HepG2 (cell line): Measurements from ENCODE around the gene DDR1. TPM values are rescaled to one million over a fixed set of nuclear protein-coding genes. Genes with fewer than 3 reads are reported as not detected.
A peak's percentile ranks its signal among the peaks of the same experiment; 100 is the strongest.

Experiments
- ARNT2 ChIP-seq: sonication (generic); formaldehyde crosslinking; IDR thresholded peaks from 2 replicates; pipeline ENCODE4 v1.8.0; 2022; ENCODE audit warnings: mild to moderate bottlenecking, low read depth, missing genetic modification reagents, moderate library complexity
- DMAP1 ChIP-seq: IDR thresholded peaks from 2 replicates; pipeline ENCODE4 v1.6.1; 2016
- FOXA3 ChIP-seq: IDR thresholded peaks from 2 replicates; pipeline ENCODE4 v1.6.1; 2016; ENCODE audit warnings: missing genetic modification reagents, missing compliant biosample characterization
- GTF3A ChIP-seq: sonication (generic); formaldehyde crosslinking; conservative IDR thresholded peaks from 2 replicates; pipeline ENCODE4 v1.4.0; 2020; ENCODE audit warnings: mild to moderate bottlenecking, missing genetic modification reagents
- KMT2A ChIP-seq: sonication (generic); formaldehyde crosslinking; IDR thresholded peaks from 2 replicates; pipeline ENCODE4 v1.4.0; 2020; ENCODE audit warnings: missing genetic modification reagents
- PRMT3 ChIP-seq: sonication (generic); formaldehyde crosslinking; IDR thresholded peaks from 2 replicates; pipeline ENCODE4 v1.8.1; 2022; ENCODE audit warnings: low read depth, mild to moderate bottlenecking, moderate library complexity, missing genetic modification reagents, borderline replicate concordance
- SNAPC2 ChIP-seq: sonication (generic); formaldehyde crosslinking; IDR thresholded peaks from 2 replicates; pipeline ENCODE4 v1.8.1; 2022; ENCODE audit warnings: mild to moderate bottlenecking, missing genetic modification reagents
- TARDBP ChIP-seq: sonication (generic); formaldehyde crosslinking; IDR thresholded peaks from 2 replicates; pipeline ENCODE4 v1.8.0; 2022; ENCODE audit warnings: mild to moderate bottlenecking, missing genetic modification reagents
- ZC3H13 ChIP-seq: sonication (generic); formaldehyde crosslinking; IDR thresholded peaks from 2 replicates; pipeline ENCODE4 v1.8.1; 2023; ENCODE audit warnings: mild to moderate bottlenecking, missing genetic modification reagents, moderate library complexity
- ZFP90 ChIP-seq: sonication (generic); formaldehyde crosslinking; IDR thresholded peaks from 2 replicates; pipeline ENCODE4 v1.8.0; 2022; ENCODE audit warnings: missing genetic modification reagents, mild to moderate bottlenecking, inconsistent platforms, borderline replicate concordance
- ZNF264 ChIP-seq: sonication (generic); formaldehyde crosslinking; IDR thresholded peaks from 2 replicates; pipeline ENCODE4 v1.4.0; 2020; ENCODE audit warnings: missing genetic modification reagents
- ZSCAN9 ChIP-seq: IDR thresholded peaks from 2 replicates; pipeline ENCODE4 v1.6.1; 2016; ENCODE audit warnings: borderline replicate concordance
- polyA plus RNA-seq, 8 experiments: library from polyadenylated mRNA; depleted of rRNA in 3 of 8; stranded (reverse) in 7 of 8; unstranded in 1 of 8; fragments of >200 nt; fragmentation: Illumina TruSeq in 4 of 8; extraction: Trizol in 4 of 8; gene quantifications; 2 replicates each; pipeline versions ENCODE4 v1.2.1 to v1.2.3, GENCODE V29; 2011 to 2016; ENCODE audit warnings: low read depth in 4 of 8, missing spikeins in 1 of 8, mixed read lengths in 1 of 8; ENCODE audit not compliant: insufficient read depth in 1 of 8
- total RNA-seq, 5 experiments: library from RNA; depleted of rRNA; stranded (reverse); fragments of >200 nt; fragmentation: Illumina TruSeq; extraction: Trizol; gene quantifications; 2 replicates each; pipeline ENCODE4 v1.2.3, GENCODE V29; 2016; ENCODE audit warnings: low read depth in 1 of 5
- TF ChIP-seq, protein P1 (sequence below): sonication (generic); formaldehyde crosslinking; IDR thresholded peaks from 2 replicates; pipeline ENCODE4 v1.4.0; 2020; ENCODE audit warnings: missing genetic modification reagents, mild to moderate bottlenecking, borderline replicate concordance
- TF ChIP-seq, protein P2 (sequence below): sonication (generic); formaldehyde crosslinking; IDR thresholded peaks from 2 replicates; pipeline ENCODE4 v1.5.0; 2020; ENCODE audit warnings: missing genetic modification reagents, mild to moderate bottlenecking, borderline replicate concordance
- TF ChIP-seq, protein P3 (sequence below): IDR thresholded peaks from 2 replicates; pipeline ENCODE4 v1.6.1; 2012; ENCODE audit warnings: inconsistent platforms
- TF ChIP-seq, protein P4 (sequence below): IDR thresholded peaks from 2 replicates; pipeline ENCODE4 v1.6.1; 2016; ENCODE audit warnings: missing compliant biosample characterization, missing genetic modification reagents, borderline replicate concordance
- TF ChIP-seq, protein P5 (sequence below): sonication (generic); formaldehyde crosslinking; IDR thresholded peaks from 2 replicates; pipeline ENCODE4 v1.4.0; 2020; ENCODE audit warnings: low read depth, missing genetic modification reagents

The DDR1 gene
- total and polyA plus RNA-seq, 2 of the 13 experiments (the other 11 are each of a cell fraction or from before 2014, with no cell fraction given): 16.7 to 20.2 TPM

DNA sequence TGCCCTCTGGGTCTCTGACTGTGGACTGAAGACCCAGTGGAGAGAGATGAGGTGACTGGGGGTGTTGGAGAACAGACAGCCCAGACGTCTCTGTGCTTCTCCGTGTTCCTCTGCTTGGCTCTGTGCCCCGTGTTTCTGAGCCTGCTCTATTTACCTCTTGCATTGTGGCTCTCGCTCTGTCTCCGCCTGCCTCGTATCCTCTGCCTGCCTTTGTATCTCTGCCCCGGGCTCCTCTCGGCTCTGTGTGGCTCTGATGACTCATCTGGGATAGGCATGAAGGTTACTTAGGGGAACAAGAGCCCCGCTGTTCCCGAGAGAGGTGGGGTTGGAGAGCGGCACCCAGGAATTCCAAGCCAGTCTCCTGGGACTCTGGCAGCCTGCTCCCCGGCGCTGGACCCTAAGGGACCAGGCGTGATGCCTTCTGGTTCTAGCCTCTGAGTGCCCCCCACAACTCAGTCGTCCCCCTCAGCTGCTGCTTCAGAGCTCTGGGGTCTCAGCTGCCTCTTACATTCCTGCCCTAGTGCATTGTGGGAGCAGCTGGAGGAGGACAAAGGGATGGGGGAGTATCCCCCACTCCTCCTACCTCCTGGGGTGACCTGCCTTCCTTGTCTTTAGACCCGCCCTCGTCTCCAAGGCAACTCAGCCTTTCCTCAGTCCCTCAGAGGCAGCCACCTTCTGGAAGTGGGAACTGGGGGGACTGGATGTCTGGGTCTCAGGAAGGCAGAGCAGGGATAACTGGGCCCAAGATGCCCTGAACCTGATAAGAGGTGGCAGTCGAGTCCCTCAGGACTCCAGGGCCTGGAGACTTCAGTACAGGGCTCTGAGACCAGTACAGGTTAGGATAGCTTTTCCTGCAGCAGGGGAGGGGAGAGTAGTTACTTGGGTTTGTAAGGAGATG is 1.9 kb downstream of the DDR1 start (continued):
- TF ChIP-seq, protein P1, sequence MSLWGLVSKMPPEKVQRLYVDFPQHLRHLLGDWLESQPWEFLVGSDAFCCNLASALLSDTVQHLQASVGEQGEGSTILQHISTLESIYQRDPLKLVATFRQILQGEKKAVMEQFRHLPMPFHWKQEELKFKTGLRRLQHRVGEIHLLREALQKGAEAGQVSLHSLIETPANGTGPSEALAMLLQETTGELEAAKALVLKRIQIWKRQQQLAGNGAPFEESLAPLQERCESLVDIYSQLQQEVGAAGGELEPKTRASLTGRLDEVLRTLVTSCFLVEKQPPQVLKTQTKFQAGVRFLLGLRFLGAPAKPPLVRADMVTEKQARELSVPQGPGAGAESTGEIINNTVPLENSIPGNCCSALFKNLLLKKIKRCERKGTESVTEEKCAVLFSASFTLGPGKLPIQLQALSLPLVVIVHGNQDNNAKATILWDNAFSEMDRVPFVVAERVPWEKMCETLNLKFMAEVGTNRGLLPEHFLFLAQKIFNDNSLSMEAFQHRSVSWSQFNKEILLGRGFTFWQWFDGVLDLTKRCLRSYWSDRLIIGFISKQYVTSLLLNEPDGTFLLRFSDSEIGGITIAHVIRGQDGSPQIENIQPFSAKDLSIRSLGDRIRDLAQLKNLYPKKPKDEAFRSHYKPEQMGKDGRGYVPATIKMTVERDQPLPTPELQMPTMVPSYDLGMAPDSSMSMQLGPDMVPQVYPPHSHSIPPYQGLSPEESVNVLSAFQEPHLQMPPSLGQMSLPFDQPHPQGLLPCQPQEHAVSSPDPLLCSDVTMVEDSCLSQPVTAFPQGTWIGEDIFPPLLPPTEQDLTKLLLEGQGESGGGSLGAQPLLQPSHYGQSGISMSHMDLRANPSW (CRISPR knock-in tag): no peak
- TF ChIP-seq PRMT3 (CRISPR knock-in tag) (no peak), TARDBP (CRISPR knock-in tag) (no peak), DMAP1 (0 out of 2 replicates have a peak, but pooled peaks have one; percentile 47), FOXA3 (CRISPR knock-in tag) (peak; percentile 39; the same call in 1 of the 2 replicates), SNAPC2 (CRISPR knock-in tag) (no peak), ARNT2 (CRISPR knock-in tag) (no peak; the same call in 1 of the 2 replicates), KMT2A (CRISPR knock-in tag) (0 out of 2 replicates have a peak, but pooled peaks have one; percentile 39), ZFP90 (CRISPR knock-in tag) (0 out of 2 replicates have a peak, but pooled peaks have one; percentile 58), ZNF264 (CRISPR knock-in tag) (0 out of 2 replicates have a peak, but pooled peaks have one; percentile 55), ZC3H13 (CRISPR knock-in tag) (0 out of 2 replicates have a peak, but pooled peaks have one; percentile 40), ZSCAN9 (CRISPR knock-in tag) (no peak), GTF3A (CRISPR knock-in tag) (peak; percentile 76; the same call in 1 of the 2 replicates)
- TF ChIP-seq, protein P2, sequence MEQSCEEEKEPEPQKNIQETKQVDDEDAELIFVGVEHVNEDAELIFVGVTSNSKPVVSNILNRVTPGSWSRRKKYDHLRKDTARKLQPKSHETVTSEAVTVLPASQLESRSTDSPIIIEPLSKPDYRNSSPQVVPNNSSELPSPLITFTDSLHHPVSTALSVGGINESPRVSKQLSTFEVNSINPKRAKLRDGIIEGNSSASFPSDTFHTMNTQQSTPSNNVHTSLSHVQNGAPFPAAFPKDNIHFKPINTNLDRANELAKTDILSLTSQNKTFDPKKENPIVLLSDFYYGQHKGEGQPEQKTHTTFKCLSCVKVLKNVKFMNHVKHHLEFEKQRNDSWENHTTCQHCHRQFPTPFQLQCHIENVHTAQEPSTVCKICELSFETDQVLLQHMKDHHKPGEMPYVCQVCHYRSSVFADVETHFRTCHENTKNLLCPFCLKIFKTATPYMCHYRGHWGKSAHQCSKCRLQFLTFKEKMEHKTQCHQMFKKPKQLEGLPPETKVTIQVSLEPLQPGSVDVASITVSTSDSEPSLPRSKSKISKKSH (CRISPR knock-in tag): no peak
- TF ChIP-seq, protein P3, sequence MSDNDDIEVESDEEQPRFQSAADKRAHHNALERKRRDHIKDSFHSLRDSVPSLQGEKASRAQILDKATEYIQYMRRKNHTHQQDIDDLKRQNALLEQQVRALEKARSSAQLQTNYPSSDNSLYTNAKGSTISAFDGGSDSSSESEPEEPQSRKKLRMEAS: peak; percentile 35; the same call in 1 of the 2 replicates
- TF ChIP-seq, protein P4, sequence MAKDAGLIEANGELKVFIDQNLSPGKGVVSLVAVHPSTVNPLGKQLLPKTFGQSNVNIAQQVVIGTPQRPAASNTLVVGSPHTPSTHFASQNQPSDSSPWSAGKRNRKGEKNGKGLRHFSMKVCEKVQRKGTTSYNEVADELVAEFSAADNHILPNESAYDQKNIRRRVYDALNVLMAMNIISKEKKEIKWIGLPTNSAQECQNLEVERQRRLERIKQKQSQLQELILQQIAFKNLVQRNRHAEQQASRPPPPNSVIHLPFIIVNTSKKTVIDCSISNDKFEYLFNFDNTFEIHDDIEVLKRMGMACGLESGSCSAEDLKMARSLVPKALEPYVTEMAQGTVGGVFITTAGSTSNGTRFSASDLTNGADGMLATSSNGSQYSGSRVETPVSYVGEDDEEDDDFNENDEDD (CRISPR knock-in tag): no peak; the same call in 1 of the 2 replicates
- TF ChIP-seq, protein P5, sequence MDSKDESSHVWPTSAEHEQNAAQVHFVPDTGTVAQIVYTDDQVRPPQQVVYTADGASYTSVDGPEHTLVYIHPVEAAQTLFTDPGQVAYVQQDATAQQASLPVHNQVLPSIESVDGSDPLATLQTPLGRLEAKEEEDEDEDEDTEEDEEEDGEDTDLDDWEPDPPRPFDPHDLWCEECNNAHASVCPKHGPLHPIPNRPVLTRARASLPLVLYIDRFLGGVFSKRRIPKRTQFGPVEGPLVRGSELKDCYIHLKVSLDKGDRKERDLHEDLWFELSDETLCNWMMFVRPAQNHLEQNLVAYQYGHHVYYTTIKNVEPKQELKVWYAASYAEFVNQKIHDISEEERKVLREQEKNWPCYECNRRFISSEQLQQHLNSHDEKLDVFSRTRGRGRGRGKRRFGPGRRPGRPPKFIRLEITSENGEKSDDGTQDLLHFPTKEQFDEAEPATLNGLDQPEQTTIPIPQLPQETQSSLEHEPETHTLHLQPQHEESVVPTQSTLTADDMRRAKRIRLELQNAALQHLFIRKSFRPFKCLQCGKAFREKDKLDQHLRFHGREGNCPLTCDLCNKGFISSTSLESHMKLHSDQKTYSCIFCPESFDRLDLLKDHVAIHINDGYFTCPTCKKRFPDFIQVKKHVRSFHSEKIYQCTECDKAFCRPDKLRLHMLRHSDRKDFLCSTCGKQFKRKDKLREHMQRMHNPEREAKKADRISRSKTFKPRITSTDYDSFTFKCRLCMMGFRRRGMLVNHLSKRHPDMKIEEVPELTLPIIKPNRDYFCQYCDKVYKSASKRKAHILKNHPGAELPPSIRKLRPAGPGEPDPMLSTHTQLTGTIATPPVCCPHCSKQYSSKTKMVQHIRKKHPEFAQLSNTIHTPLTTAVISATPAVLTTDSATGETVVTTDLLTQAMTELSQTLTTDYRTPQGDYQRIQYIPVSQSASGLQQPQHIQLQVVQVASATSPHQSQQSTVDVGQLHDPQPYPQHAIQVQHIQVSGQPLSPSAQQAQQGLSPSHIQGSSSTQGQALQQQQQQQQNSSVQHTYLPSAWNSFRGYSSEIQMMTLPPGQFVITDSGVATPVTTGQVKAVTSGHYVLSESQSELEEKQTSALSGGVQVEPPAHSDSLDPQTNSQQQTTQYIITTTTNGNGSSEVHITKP (CRISPR knock-in tag): no peak
